ENCODE results near the gene KCNMA1. TPM values are rescaled to one million over a fixed set of nuclear protein-coding genes. Genes with fewer than 3 reads are reported as not detected.

Gene KCNMA1
- total RNA-seq, 4 donors from 2014 or later: 66.8 to 96.5 (median 78.9) TPM

GRCh38 chr10:77363210-77363609 is 274.4 kb downstream of the KCNMA1 start:
- H3K4me1 ChIP-seq: peaks cover 15 to 30% of the 10 kb centered on the region in 2 donors
- TF ChIP-seq POLR2A (IDR thresholded peaks at IDR 0.05): no peak
- TF ChIP-seq, protein P1, sequence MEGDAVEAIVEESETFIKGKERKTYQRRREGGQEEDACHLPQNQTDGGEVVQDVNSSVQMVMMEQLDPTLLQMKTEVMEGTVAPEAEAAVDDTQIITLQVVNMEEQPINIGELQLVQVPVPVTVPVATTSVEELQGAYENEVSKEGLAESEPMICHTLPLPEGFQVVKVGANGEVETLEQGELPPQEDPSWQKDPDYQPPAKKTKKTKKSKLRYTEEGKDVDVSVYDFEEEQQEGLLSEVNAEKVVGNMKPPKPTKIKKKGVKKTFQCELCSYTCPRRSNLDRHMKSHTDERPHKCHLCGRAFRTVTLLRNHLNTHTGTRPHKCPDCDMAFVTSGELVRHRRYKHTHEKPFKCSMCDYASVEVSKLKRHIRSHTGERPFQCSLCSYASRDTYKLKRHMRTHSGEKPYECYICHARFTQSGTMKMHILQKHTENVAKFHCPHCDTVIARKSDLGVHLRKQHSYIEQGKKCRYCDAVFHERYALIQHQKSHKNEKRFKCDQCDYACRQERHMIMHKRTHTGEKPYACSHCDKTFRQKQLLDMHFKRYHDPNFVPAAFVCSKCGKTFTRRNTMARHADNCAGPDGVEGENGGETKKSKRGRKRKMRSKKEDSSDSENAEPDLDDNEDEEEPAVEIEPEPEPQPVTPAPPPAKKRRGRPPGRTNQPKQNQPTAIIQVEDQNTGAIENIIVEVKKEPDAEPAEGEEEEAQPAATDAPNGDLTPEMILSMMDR (IDR thresholded peaks at IDR 0.05 in 4 of 5, conservative IDR thresholded peaks at IDR 0.05 in 1 of 5): no peak
- H3K27ac ChIP-seq: no peak overlapping the region
- in situ Hi-C loops (cut with MboI; ENCODE audit: low sequenced_read_pairs in 4 of 4) (no loop called here), intact Hi-C loops (cut with DNase I; ENCODE audit: low total_unique reads) (no loop called here)
- no peaks in the 10 kb centered on the region for H3K36me3 ChIP-seq
- DNase-seq: no peak
- no peak overlapping the region for H3K4me3 ChIP-seq
- H3K9me3 ChIP-seq: no peaks in the 10 kb centered on the region
- no peak for ATAC-seq
- H3K27me3 ChIP-seq: no peaks in the 10 kb centered on the region

DNA sequence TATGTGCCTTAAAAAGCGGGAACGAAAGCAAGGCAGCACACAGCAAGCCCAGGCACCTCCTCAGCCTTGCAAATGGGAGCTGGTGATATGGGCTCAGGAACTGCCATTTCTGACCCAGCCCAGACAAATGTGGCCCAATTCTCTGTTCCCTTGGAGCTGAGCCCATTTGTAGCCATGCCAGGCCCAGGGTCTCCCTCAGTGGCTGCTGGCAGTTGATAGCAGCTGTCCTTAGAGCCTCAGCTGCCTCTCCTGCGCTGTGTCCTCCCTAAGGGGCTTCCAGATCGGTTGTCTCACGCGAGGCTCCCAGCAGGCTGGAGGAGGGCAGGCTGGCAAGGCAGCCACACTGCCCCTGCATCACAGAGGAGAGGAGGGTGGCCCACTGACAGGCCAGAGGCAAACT is 275.8 kb downstream of the KCNMA1 start:
- H3K27ac ChIP-seq: no peak overlapping the region
- no peaks in the 10 kb centered on the region for H3K36me3 ChIP-seq
- H3K9me3 ChIP-seq: no peaks in the 10 kb centered on the region
- intact Hi-C loops (cut with DNase I; ENCODE audit: low total_unique reads) (no loop called here), in situ Hi-C loops (cut with MboI; ENCODE audit: low sequenced_read_pairs in 4 of 4) (no loop called here)
- no peak overlapping the region for H3K4me3 ChIP-seq
- ATAC-seq: no peak
- TF ChIP-seq, protein P1 (IDR thresholded peaks at IDR 0.05 in 4 of 5, conservative IDR thresholded peaks at IDR 0.05 in 1 of 5): no peak
- no peak for TF ChIP-seq POLR2A (IDR thresholded peaks at IDR 0.05)
- no peaks in the 10 kb centered on the region for H3K27me3 ChIP-seq
- no peak for DNase-seq
- peaks cover 15 to 30% of the 10 kb centered on the region in 2 donors for H3K4me1 ChIP-seq

DNA sequence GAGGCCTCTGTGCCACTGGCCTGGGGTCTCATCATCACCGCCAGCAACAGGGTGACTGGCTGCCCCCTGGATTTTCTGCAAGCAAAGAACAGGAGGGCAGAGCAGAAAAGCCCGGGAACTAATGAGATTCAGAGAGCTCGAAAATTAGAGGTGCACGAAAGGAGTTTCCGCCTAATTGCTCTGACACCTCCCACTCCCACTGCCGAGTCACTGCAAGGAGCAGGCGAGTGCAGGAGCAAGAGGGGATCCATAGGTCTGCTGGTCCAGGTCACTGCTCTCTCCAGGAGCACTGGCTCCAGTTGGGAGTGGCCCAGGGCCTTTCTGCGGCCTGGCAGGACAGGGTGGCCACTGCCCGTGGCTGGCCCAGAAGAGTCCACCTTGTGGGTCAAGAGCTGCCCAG is 276.2 kb downstream of the KCNMA1 start:
- Histone ChIP-seq H3K27ac (no peak overlapping the region), H3K4me3 (no peak overlapping the region), H3K36me3 (no peaks in the 10 kb centered on the region), H3K27me3 (no peaks in the 10 kb centered on the region), H3K4me1 (peaks cover 15 to 30% of the 10 kb centered on the region in 2 donors), H3K9me3 (no peaks in the 10 kb centered on the region)
- no peak for DNase-seq
- intact Hi-C loops (cut with DNase I; ENCODE audit: low total_unique reads) (no loop called here), in situ Hi-C loops (cut with MboI; ENCODE audit: low sequenced_read_pairs in 4 of 4) (no loop called here)
- no peak for TF ChIP-seq POLR2A (IDR thresholded peaks at IDR 0.05)
- TF ChIP-seq, protein P1 (IDR thresholded peaks at IDR 0.05 in 4 of 5, conservative IDR thresholded peaks at IDR 0.05 in 1 of 5): no peak
- ATAC-seq: no peak

DNA sequence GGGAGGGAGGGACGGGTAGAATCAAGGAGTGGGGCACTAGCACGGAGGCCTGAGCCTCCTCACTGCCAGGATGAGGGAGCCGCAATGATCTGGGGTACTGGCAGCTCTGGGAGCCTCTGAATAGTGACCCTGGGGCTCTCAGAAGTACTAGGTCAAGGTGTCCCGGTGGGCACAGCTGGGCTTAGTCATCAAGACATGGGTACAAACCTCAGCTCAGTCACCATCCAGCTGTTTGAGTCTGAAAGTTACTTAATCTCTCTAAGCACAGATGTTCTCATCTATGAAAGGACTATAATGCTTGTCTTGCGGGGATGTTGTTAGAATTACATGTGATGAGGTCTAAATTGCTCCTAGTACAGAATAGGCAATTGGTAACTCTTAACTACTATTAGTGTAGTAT is 276.8 kb downstream of the KCNMA1 start:
- H3K4me3 ChIP-seq: no peak overlapping the region
- DNase-seq (no peak), ATAC-seq (no peak)
- TF ChIP-seq, protein P1 (IDR thresholded peaks at IDR 0.05 in 4 of 5, conservative IDR thresholded peaks at IDR 0.05 in 1 of 5): no peak
- no peak for TF ChIP-seq POLR2A (IDR thresholded peaks at IDR 0.05)
- H3K9me3 ChIP-seq: no peaks in the 10 kb centered on the region
- H3K27me3 ChIP-seq: no peaks in the 10 kb centered on the region
- peaks cover 15 to 30% of the 10 kb centered on the region in 2 donors for H3K4me1 ChIP-seq
- intact Hi-C loops (cut with DNase I; ENCODE audit: low total_unique reads) (no loop called here), in situ Hi-C loops (cut with MboI; ENCODE audit: low sequenced_read_pairs in 4 of 4) (no loop called here)
- H3K36me3 ChIP-seq: no peaks in the 10 kb centered on the region
- H3K27ac ChIP-seq: no peak overlapping the region

DNA sequence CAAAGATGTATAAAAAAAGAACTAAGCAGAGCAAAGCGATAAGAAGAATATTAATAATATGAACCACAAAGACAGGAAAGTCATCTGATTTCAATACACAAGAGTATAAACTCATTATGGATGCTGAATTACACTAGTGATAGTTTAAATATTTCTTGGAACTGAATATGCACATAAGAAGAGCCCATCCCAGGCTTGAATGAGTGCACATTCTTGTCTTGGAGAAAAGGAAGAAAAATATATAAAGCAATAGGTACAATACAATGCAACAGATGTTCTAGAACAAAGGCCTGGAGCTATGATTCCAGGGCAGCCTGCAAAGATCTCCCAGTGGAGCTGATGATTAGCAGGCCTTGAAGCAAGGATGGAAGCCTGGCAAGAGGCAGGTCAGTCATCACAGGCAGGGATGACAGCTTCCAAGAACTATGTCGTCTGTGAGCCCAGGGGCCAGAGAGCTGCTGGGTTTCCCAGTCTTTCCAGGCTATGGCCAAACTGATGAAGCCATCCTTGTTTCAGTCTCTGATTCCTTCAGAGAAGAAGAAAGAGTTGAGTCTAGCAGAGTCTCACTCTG is 277.6 kb downstream of the KCNMA1 start:
- Histone ChIP-seq H3K4me3 (no peak overlapping the region), H3K36me3 (no peaks in the 10 kb centered on the region), H3K4me1 (peaks cover 15 to 26% of the 10 kb centered on the region in 2 donors), H3K27ac (peak overlapping the region in 1 of 4 donors; percentile 8), H3K27me3 (no peaks in the 10 kb centered on the region), H3K9me3 (no peaks in the 10 kb centered on the region)
- intact Hi-C loops (cut with DNase I; ENCODE audit: low total_unique reads): no loop called here
- DNase-seq: no peak
- in situ Hi-C loops (cut with MboI; ENCODE audit: low sequenced_read_pairs in 4 of 4): no loop called here
- TF ChIP-seq, protein P1 (IDR thresholded peaks at IDR 0.05 in 4 of 5, conservative IDR thresholded peaks at IDR 0.05 in 1 of 5): no peak
- TF ChIP-seq POLR2A (IDR thresholded peaks at IDR 0.05): no peak
- no peak for ATAC-seq
